ENCODE results near the gene PTBP1. TPM values are rescaled to one million over a fixed set of nuclear protein-coding genes. Genes with fewer than 3 reads are reported as not detected.
"Not testable (repeated sequence)": the region's sequence is repeated elsewhere in the genome, so short reads cannot be mapped to it uniquely, and the experiment has no call there.

Gene PTBP1
- total RNA-seq, 1 experiment from 2014 or later: 515 TPM

DNA sequence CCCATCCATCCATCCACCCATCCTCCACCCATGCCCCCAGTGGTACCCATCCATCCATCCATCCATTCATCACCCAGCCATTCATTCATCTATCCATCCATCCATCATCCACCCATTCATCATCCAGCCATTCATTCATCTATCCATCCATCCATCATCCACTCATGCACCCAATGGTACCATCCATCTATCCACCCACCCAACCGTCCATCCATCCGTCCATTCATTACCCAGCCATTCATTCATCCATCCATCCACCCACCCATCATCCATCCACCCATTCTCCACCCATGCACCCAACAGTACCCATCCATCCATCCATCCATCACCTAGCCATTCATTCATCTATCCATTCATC, 19.2 kb downstream of the PTBP1 start:
- intact Hi-C loops (cut with micrococcal nuclease; ENCODE audit: unreplicated experiment): no loop called here
- CTCF ChIA-PET: no interaction called here
- H3K27me3 ChIP-seq (ENCODE audit: control insufficient read depth, insufficient read depth, low read length): no peaks in the 10 kb centered on the region
- H3K9me3 ChIP-seq (ENCODE audit: control insufficient read depth, insufficient read depth, low read depth, low read length): no peaks in the 10 kb centered on the region
- H3K27ac ChIP-seq (ENCODE audit: low read length): no peak overlapping the region
- ATAC-seq (no peak), DNase-seq (ENCODE audit: low read depth, low spot score) (no peak)
- no peaks in the 10 kb centered on the region for H3K4me1 ChIP-seq (ENCODE audit: control insufficient read depth, insufficient read depth, low read length)
- H3K36me3 ChIP-seq (ENCODE audit: control insufficient read depth, insufficient read depth, low read length): no peaks in the 10 kb centered on the region
- BruUV-seq (replicated peaks): no TSS peak
- no peak overlapping the region for H3K4me3 ChIP-seq (ENCODE audit: low read depth in 2 of 2, low read length in 2 of 2)
- POLR2A ChIA-PET: no interaction called here
- TF ChIP-seq SIN3A (IDR thresholded peaks at IDR 0.05; ENCODE audit: borderline replicate concordance, insufficient read depth, low read depth, low read length): no peak
- TF ChIP-seq TCF7L2 (IDR thresholded peaks at IDR 0.05; ENCODE audit: low read depth, low read length): no peak
- TF ChIP-seq, protein P1, sequence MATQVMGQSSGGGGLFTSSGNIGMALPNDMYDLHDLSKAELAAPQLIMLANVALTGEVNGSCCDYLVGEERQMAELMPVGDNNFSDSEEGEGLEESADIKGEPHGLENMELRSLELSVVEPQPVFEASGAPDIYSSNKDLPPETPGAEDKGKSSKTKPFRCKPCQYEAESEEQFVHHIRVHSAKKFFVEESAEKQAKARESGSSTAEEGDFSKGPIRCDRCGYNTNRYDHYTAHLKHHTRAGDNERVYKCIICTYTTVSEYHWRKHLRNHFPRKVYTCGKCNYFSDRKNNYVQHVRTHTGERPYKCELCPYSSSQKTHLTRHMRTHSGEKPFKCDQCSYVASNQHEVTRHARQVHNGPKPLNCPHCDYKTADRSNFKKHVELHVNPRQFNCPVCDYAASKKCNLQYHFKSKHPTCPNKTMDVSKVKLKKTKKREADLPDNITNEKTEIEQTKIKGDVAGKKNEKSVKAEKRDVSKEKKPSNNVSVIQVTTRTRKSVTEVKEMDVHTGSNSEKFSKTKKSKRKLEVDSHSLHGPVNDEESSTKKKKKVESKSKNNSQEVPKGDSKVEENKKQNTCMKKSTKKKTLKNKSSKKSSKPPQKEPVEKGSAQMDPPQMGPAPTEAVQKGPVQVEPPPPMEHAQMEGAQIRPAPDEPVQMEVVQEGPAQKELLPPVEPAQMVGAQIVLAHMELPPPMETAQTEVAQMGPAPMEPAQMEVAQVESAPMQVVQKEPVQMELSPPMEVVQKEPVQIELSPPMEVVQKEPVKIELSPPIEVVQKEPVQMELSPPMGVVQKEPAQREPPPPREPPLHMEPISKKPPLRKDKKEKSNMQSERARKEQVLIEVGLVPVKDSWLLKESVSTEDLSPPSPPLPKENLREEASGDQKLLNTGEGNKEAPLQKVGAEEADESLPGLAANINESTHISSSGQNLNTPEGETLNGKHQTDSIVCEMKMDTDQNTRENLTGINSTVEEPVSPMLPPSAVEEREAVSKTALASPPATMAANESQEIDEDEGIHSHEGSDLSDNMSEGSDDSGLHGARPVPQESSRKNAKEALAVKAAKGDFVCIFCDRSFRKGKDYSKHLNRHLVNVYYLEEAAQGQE (IDR thresholded peaks at IDR 0.05; ENCODE audit: insufficient read depth in 1 of 2, low read depth in 2 of 2, low read length in 1 of 2): no peak
- no peak for TF ChIP-seq POLR2AphosphoS5 (IDR thresholded peaks at IDR 0.05; ENCODE audit: low read depth, low read length)
- TF ChIP-seq, protein P2, sequence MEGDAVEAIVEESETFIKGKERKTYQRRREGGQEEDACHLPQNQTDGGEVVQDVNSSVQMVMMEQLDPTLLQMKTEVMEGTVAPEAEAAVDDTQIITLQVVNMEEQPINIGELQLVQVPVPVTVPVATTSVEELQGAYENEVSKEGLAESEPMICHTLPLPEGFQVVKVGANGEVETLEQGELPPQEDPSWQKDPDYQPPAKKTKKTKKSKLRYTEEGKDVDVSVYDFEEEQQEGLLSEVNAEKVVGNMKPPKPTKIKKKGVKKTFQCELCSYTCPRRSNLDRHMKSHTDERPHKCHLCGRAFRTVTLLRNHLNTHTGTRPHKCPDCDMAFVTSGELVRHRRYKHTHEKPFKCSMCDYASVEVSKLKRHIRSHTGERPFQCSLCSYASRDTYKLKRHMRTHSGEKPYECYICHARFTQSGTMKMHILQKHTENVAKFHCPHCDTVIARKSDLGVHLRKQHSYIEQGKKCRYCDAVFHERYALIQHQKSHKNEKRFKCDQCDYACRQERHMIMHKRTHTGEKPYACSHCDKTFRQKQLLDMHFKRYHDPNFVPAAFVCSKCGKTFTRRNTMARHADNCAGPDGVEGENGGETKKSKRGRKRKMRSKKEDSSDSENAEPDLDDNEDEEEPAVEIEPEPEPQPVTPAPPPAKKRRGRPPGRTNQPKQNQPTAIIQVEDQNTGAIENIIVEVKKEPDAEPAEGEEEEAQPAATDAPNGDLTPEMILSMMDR (IDR thresholded peaks at IDR 0.05): no peak
- in situ Hi-C loops (cut with HindIII; ENCODE audit: low pct_unique_long_range_greater_than_20kb, low sequenced_read_pairs): no loop called here

DNA sequence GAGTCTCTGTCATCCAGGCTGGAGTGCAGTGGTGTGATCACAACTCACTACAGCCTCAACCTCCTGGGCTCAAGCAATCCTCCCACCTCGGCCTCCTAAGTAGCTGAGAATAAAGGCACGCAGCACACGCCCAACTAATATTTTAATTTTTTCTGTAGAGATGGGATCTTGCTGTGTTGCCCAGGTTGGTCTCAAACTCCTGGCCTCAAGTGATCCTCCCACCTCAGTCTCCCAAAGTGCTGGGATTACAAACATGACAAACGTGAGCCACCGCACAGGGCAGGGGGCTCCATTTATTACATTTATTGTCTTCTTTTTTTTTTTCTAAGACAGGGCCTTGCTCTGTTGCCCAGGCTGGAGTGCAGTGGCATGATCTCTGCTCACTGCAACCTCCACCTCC, 23.0 kb downstream of the PTBP1 start:
- intact Hi-C loops (cut with micrococcal nuclease; ENCODE audit: unreplicated experiment); CTCF ChIA-PET; ATAC-seq: not testable (repeated sequence)

DNA sequence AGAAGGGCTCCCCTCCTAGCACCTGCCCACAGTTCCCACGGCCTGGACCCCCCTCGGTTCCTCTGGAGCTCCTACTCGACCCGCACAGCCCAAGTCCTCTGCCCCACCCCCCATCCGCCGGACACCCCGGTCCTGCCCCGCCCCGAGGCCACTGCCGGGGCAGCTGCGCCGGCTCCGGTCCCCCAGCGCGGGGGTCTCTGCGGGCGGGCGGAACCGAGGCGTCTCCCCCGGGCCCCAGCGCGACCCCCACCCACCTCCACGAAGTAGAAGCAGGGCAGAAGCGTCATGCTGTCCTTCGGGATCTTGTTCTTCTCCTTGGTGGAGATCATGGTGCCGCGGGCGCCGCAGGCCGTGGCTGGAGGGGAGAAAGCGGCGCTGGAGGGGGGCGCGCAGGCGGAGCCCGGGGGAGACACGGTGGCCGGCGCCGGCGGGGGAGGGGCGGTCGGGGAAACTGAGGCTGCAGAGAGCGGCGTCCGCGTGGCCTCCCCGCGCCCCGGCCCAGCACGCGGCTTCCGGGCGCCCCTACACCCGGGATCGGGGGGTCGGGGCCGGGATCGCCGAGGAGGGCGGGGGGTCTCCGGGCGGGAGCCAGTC, 24.1 kb downstream of the PTBP1 start:
- CTCF ChIA-PET: no interaction called here
- no TSS peak for BruUV-seq (replicated peaks)

More for the DNA sequence above, 23.0 kb downstream of the PTBP1 start:
- H3K4me3 ChIP-seq (ENCODE audit: low read depth in 2 of 2, low read length in 2 of 2); H3K27ac ChIP-seq (ENCODE audit: low read length); H3K27me3 ChIP-seq (ENCODE audit: control insufficient read depth, insufficient read depth, low read length); H3K9me3 ChIP-seq (ENCODE audit: control insufficient read depth, insufficient read depth, low read depth, low read length); BruUV-seq (replicated peaks); H3K4me1 ChIP-seq (ENCODE audit: control insufficient read depth, insufficient read depth, low read length); in situ Hi-C loops (cut with HindIII; ENCODE audit: low pct_unique_long_range_greater_than_20kb, low sequenced_read_pairs); DNase-seq (ENCODE audit: low read depth, low spot score); H3K36me3 ChIP-seq (ENCODE audit: control insufficient read depth, insufficient read depth, low read length); POLR2A ChIA-PET: not testable (repeated sequence)

More for the DNA sequence above, 24.1 kb downstream of the PTBP1 start:
- POLR2A ChIA-PET: no interaction called here
- TF ChIP-seq, protein P2 (IDR thresholded peaks at IDR 0.05): no peak
- TF ChIP-seq TCF7L2 (IDR thresholded peaks at IDR 0.05; ENCODE audit: low read depth, low read length) (no peak), SIN3A (IDR thresholded peaks at IDR 0.05; ENCODE audit: borderline replicate concordance, insufficient read depth, low read depth, low read length) (no peak), POLR2AphosphoS5 (IDR thresholded peaks at IDR 0.05; ENCODE audit: low read depth, low read length) (no peak)
- TF ChIP-seq, protein P1 (IDR thresholded peaks at IDR 0.05; ENCODE audit: insufficient read depth in 1 of 2, low read depth in 2 of 2, low read length in 1 of 2): no peak
- H3K36me3 ChIP-seq (ENCODE audit: control insufficient read depth, insufficient read depth, low read length): no peaks in the 10 kb centered on the region
- ATAC-seq (peak; percentile 1; the same call in 1 of the 2 replicates), DNase-seq (ENCODE audit: low read depth, low spot score) (no peak)
- H3K9me3 ChIP-seq (ENCODE audit: control insufficient read depth, insufficient read depth, low read depth, low read length): no peaks in the 10 kb centered on the region
- intact Hi-C loops (cut with micrococcal nuclease; ENCODE audit: unreplicated experiment): no loop called here
- H3K27me3 ChIP-seq (ENCODE audit: control insufficient read depth, insufficient read depth, low read length): no peaks in the 10 kb centered on the region
- peaks cover 8% of the 10 kb centered on the region for H3K4me1 ChIP-seq (ENCODE audit: control insufficient read depth, insufficient read depth, low read length)
- H3K27ac ChIP-seq (ENCODE audit: low read length): peak overlapping the region; percentile 29; the same call in 1 of the 2 replicates
- peak overlapping the region; percentile 46 to 48 for H3K4me3 ChIP-seq (ENCODE audit: low read depth in 2 of 2, low read length in 2 of 2)
- in situ Hi-C loops (cut with HindIII; ENCODE audit: low pct_unique_long_range_greater_than_20kb, low sequenced_read_pairs): no loop called here

Data from Panc1 (cell line).